Thoracic aorta (tissue), 2 donors: Measurements from ENCODE around the gene KRTAP21-2. TPM values are rescaled to one million over a fixed set of nuclear protein-coding genes. Genes with fewer than 3 reads are reported as not detected.

ENCODE experiments used
- ATAC-seq: fragments of 150-250 bp; one replicate; pipeline ENCODE4 v1.8.0; 2017; ENCODE audit warnings: low read depth; ENCODE audit not compliant: insufficient number of reproducible peaks, low FRiP score
- DNase-seq: peaks from one replicate; pipeline ENCODE4 v3.0.0-alpha.2; 2020; ENCODE audit warnings: low spot score
- H3K27ac ChIP-seq, 2 donors: fragments of 200-600 bp; sonication (generic); 1 replicate in 1 of 2; 2 replicates in 1 of 2; pipeline ENCODE4 v1.5.1; 2016; ENCODE audit warnings: mild to moderate bottlenecking in 2 of 2, moderate library complexity in 2 of 2
- H3K27me3 ChIP-seq: fragments of 200-600 bp; sonication (generic); replicated peaks from 2 replicates; pipeline ENCODE4 v1.6.0; 2016; ENCODE audit warnings: mild to moderate bottlenecking; ENCODE audit not compliant: insufficient read depth
- H3K36me3 ChIP-seq: fragments of 200-600 bp; sonication (generic); one replicate; pipeline ENCODE4 v1.5.1; 2016
- H3K4me1 ChIP-seq, 2 donors: fragments of 200-600 bp; sonication (generic); 1 replicate in 1 of 2; 2 replicates in 1 of 2; pipeline versions ENCODE4 v1.5.1 to v1.6.0; 2016; ENCODE audit warnings: low read depth in 2 of 2, mild to moderate bottlenecking in 1 of 2; ENCODE audit not compliant: control insufficient read depth in 1 of 2
- H3K4me3 ChIP-seq: fragments of 200-600 bp; sonication (generic); 2 replicates; pipeline ENCODE4 v1.5.1; 2016; ENCODE audit warnings: mild to moderate bottlenecking
- H3K9me3 ChIP-seq: fragments of 200-600 bp; sonication (generic); 2 replicates; pipeline ENCODE4 v1.5.1; 2016
- CTCF ChIP-seq: fragments of 200-600 bp; sonication (generic); IDR thresholded peaks from one replicate; pipeline ENCODE4 v1.5.1; 2019; ENCODE audit warnings: antibody characterized with exemption
- total RNA-seq, 2 donors: library from RNA; depleted of rRNA; stranded (reverse); fragments of >200 nt; gene quantifications; one replicate each; pipeline versions ENCODE4 v1.1.0 to v1.2.3, GENCODE V29; 2016

Gene KRTAP21-2
- total RNA-seq, 2 donors from 2014 or later: not detected

DNA sequence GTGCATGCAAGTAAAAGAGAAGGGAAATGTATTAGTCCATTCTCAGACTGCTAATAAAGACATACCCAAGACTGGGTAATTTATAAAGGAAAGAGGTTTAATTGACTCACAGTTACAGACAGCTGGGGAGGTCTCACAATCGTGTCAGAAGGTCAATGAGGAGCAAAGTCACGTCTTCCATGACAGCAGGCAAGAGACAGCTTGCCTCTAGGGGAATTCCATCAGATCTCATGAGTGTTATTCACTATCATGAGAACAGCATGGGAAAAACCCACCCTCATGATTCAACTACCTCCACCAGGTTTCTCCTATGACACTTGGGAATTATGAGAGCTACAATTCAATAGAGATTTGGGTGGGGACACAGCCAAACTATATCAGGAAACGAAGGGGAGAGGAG lies 36.6 kb downstream of the KRTAP21-2 start:
- Histone ChIP-seq H3K4me3 (no peak overlapping the region), H3K9me3 (no peaks in the 10 kb centered on the region), H3K36me3 (no peaks in the 10 kb centered on the region), H3K27ac (no peak overlapping the region), H3K4me1 (no peaks in the 10 kb centered on the region), H3K27me3 (no peaks in the 10 kb centered on the region)
- no peak for DNase-seq
- TF ChIP-seq CTCF: no peak
- ATAC-seq: no peak

GRCh38 chr21:30707409-30707808 lies 39.6 kb downstream of the KRTAP21-2 start:
- Histone ChIP-seq H3K27me3 (no peaks in the 10 kb centered on the region), H3K36me3 (no peaks in the 10 kb centered on the region), H3K4me1 (no peaks in the 10 kb centered on the region), H3K27ac (no peak overlapping the region), H3K9me3 (no peaks in the 10 kb centered on the region), H3K4me3 (no peak overlapping the region)
- ATAC-seq (no peak), DNase-seq (no peak)
- TF ChIP-seq CTCF: no peak

Other genes with a start within 250 kb of the KRTAP21-2 start
- gene KRTAP19-5, start 245.1 kb downstream of the KRTAP21-2 start, total RNA-seq: not detected
- not detected for gene KRTAP19-6, start 205.4 kb downstream of the KRTAP21-2 start, total RNA-seq
- not detected for gene KRTAP19-7, start 185.9 kb downstream of the KRTAP21-2 start, total RNA-seq
- gene KRTAP22-2, start 156.9 kb downstream of the KRTAP21-2 start, total RNA-seq: not detected
- not detected for gene KRTAP6-3, start 154.8 kb downstream of the KRTAP21-2 start, total RNA-seq
- gene KRTAP6-2, start 148.4 kb downstream of the KRTAP21-2 start, total RNA-seq: not detected
- gene KRTAP22-1, start 146.2 kb downstream of the KRTAP21-2 start, total RNA-seq: not detected
- gene KRTAP6-1, start 133.3 kb downstream of the KRTAP21-2 start, total RNA-seq: not detected
- gene KRTAP20-1, start 130.8 kb downstream of the KRTAP21-2 start, total RNA-seq: not detected
- not detected for gene KRTAP20-4, start 126.6 kb downstream of the KRTAP21-2 start, total RNA-seq
- not detected for gene KRTAP20-2, start 112.1 kb downstream of the KRTAP21-2 start, total RNA-seq
- not detected for gene KRTAP20-3, start 104.4 kb downstream of the KRTAP21-2 start, total RNA-seq
- gene KRTAP21-3, start 28.5 kb downstream of the KRTAP21-2 start, total RNA-seq: not detected
- gene KRTAP21-1, start 8.2 kb upstream of the KRTAP21-2 start, total RNA-seq: not detected
- not detected for gene KRTAP8-1, start 66.0 kb upstream of the KRTAP21-2 start, total RNA-seq
- not detected for gene KRTAP7-1, start 82.5 kb upstream of the KRTAP21-2 start, total RNA-seq
- not detected for gene KRTAP11-1, start 134.3 kb upstream of the KRTAP21-2 start, total RNA-seq